ENCODE results near the gene REEP1. TPM values are rescaled to one million over a fixed set of nuclear protein-coding genes. Genes with fewer than 3 reads are reported as not detected.

The REEP1 gene
- total RNA-seq, 1 donor from 2014 or later, result 0.35 TPM

GRCh38 chr2:86330001-86330400 is 7.4 kb downstream of the REEP1 start:
- TF ChIP-seq CTCF (conservative IDR thresholded peaks at IDR 0.05; ENCODE audit: low read depth, low read length), result no peak
- H3K4me3 ChIP-seq (ENCODE audit: low read depth, low read length), result no peak overlapping the region
- DNase-seq (ENCODE audit: low read depth), result no peak

GRCh38 chr2:86323273-86324021 is 14.0 kb downstream of the REEP1 start:
- no peak for TF ChIP-seq CTCF (conservative IDR thresholded peaks at IDR 0.05; ENCODE audit: low read depth, low read length)
- H3K4me3 ChIP-seq (ENCODE audit: low read depth, low read length), result no peak overlapping the region

GRCh38 chr2:86319700-86320580 is 17.5 kb downstream of the REEP1 start:
- no peak for DNase-seq (ENCODE audit: low read depth)
- H3K4me3 ChIP-seq (ENCODE audit: low read depth, low read length), result no peak overlapping the region
- no peak for TF ChIP-seq CTCF (conservative IDR thresholded peaks at IDR 0.05; ENCODE audit: low read depth, low read length)

More at GRCh38 chr2:86323273-86324021, 14.0 kb downstream of the REEP1 start:
- DNase-seq (ENCODE audit: low read depth), result no peak

GRCh38 chr2:86315084-86315483 is 22.3 kb downstream of the REEP1 start:
- H3K4me3 ChIP-seq (ENCODE audit: low read depth, low read length), result no peak overlapping the region
- DNase-seq (ENCODE audit: low read depth), result no peak
- TF ChIP-seq CTCF (conservative IDR thresholded peaks at IDR 0.05; ENCODE audit: low read depth, low read length), result no peak

- H3K4me3 ChIP-seq (ENCODE audit: low read depth, low read length), result no peak overlapping the region
- no peak for DNase-seq (ENCODE audit: low read depth)
- no peak for TF ChIP-seq CTCF (conservative IDR thresholded peaks at IDR 0.05; ENCODE audit: low read depth, low read length)
These were observed 23.3 kb downstream of the REEP1 start for GRCh38 chr2:86314125-86314524.

- no peak overlapping the region for H3K4me3 ChIP-seq (ENCODE audit: low read depth, low read length)
- DNase-seq (ENCODE audit: low read depth), result no peak
- no peak for TF ChIP-seq CTCF (conservative IDR thresholded peaks at IDR 0.05; ENCODE audit: low read depth, low read length)
These were observed 24.1 kb downstream of the REEP1 start for GRCh38 chr2:86313341-86313740.
